Subcutaneous adipose tissue (tissue), 4 donors: Measurements from ENCODE around the gene CPSF7. TPM values are rescaled to one million over a fixed set of nuclear protein-coding genes. Genes with fewer than 3 reads are reported as not detected.

Source experiments
- total RNA-seq, 4 donors: library from RNA; depleted of rRNA; stranded (reverse); fragments of >200 nt; gene quantifications; one replicate each; pipeline ENCODE4 v1.1.0, GENCODE V29; 2016
- TF ChIP-seq, protein P1 (sequence below): fragments of 450-650 bp; IDR thresholded peaks from one replicate; pipeline ENCODE4 v1.5.1; 2016; ENCODE audit warnings: low read depth, mild to moderate bottlenecking, control low read depth, antibody characterized with exemption, moderate library complexity

The CPSF7 gene, protein sequence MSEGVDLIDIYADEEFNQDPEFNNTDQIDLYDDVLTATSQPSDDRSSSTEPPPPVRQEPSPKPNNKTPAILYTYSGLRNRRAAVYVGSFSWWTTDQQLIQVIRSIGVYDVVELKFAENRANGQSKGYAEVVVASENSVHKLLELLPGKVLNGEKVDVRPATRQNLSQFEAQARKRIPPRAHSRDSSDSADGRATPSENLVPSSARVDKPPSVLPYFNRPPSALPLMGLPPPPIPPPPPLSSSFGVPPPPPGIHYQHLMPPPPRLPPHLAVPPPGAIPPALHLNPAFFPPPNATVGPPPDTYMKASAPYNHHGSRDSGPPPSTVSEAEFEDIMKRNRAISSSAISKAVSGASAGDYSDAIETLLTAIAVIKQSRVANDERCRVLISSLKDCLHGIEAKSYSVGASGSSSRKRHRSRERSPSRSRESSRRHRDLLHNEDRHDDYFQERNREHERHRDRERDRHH
- total RNA-seq = 10 to 100 TPM; 33.0 to 49.5 (median 40.5) TPM

DNA sequence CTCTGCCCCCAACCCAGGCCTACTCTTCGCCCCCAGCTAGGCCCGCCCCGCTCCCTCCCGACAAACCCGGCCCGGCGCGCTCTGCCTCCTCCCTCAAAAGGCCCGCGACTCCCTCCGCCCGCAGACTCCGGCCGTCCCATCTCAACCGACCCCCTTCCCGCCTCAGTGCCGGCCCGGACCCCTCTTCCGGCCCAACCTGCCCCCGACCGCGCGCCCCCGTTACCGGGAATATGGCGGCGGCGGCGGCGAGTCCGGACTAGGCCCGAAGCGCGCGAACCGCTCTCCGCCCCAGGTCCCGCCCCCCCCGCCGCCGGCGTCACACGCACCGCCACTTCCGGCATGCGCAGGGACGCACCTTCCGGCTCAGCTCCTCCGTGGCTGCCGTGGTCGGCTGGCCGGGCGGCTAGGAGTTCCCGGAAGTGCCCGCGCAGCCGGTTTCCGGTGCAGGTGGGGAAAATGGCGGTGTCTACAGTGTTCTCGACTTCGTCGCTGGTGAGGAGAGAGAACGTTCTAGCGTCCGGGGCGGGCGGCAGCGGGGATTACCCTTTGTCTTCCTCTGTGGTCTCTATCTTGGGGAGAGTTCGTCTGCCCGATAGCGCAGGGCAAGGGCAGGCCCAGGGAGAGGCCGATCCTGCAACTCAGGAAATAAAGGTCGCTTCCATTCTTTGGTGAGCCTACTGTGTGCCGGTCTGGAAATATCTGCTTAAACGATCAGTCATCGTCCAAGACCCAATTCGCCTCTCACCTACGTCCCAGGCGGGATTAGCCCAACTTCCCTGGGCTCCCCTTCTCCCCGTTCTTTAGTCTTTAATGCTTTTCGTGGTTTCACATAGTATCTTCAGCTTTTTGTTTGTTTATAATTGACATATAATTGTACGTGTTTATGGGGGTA is at the start of gene CPSF7, which contains the start of gene SDHAF2:
TSS of gene CPSF7 (minus strand) at position 285 of the 892 bp plus-strand sequence. CDS start 740 bp downstream, outside the sequence.
TSS of gene SDHAF2 (plus strand) at position 434 of the 892 bp plus-strand sequence. CDS start at position 457, 23 bp downstream.
- TF ChIP-seq, protein P1, sequence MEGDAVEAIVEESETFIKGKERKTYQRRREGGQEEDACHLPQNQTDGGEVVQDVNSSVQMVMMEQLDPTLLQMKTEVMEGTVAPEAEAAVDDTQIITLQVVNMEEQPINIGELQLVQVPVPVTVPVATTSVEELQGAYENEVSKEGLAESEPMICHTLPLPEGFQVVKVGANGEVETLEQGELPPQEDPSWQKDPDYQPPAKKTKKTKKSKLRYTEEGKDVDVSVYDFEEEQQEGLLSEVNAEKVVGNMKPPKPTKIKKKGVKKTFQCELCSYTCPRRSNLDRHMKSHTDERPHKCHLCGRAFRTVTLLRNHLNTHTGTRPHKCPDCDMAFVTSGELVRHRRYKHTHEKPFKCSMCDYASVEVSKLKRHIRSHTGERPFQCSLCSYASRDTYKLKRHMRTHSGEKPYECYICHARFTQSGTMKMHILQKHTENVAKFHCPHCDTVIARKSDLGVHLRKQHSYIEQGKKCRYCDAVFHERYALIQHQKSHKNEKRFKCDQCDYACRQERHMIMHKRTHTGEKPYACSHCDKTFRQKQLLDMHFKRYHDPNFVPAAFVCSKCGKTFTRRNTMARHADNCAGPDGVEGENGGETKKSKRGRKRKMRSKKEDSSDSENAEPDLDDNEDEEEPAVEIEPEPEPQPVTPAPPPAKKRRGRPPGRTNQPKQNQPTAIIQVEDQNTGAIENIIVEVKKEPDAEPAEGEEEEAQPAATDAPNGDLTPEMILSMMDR = no peak

DNA sequence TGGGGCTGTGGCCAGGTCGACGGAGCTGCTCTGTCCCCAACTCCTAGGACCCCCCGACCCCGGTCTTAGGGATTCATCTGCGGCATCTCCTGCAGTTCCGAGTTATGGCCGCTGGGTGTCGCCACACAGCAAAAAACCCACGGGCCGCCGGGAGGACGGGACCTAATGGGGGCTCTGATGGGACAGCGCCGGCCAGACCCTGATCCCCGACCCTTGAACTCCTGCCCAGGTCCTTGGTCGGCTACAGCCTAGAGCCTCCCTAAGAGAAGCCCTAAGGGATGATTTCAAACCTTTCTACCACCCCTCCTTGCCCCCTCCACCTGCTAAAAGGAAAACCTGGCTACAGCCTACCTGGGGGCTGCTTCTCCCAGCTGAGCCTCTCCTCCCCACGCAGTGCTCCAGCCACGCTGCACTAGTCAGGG is 48.0 kb upstream of the CPSF7 start:
- TF ChIP-seq, protein P1 = no peak

DNA sequence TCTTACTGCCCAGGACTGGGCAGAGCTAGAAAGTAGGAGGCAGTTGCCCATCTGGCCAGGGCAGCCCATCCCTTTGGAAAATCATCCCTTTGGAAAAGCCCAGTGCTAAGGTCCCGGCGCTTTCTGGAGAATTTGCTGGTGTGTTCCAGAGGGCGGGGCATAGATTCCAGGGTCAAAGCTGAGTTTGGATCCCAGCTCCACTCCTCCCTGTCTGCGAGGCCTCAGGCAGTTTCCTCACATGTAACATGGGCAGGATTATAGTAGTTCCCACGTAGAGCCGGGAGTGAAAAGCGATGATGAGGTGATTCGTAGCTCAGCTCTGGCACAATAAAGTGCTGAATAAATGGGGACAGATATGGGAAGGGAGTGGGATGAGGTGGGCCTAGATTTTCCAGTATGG is 47.4 kb upstream of the CPSF7 start:
- TF ChIP-seq, protein P1 = no peak

DNA sequence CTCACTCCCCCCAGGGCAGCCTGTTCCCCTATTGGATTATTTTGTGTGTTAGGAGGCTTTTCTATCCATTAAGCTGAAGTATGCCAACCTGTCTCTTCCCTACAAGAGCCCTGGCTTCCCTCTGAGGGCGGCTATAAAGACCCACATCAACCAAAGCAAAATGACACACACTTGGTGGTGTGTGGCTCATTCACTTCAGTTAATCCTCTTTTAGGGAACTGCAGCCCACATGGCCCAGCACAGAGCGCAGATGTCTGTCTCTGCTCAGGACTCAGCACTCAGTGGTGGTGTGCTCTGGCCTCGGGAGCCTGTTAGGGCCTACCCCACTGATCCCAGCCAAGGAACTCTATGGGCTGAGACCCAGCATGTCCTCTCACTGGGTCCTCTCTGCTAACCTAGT is 46.6 kb upstream of the CPSF7 start:
- TF ChIP-seq, protein P1 = no peak

DNA sequence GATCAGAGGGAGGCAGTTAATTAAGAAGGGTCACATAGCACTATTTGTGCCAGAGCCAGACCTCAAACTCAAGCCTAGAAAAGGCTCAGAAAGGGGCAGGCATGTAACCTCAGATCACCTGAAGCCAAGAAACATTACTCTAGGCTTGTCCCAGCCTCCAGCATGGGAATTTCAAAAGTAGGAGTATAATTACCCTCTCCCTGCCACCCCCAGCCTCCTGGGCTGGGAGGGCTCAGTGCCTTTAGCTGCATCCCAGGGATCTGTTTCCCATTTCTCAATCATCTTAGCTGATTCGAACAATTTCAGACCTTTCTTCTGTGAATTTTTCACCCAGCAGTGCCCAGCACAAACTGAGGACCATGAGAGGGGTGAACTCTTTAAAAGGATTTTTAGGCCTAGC is 45.7 kb upstream of the CPSF7 start:
- TF ChIP-seq, protein P1 = no peak

DNA sequence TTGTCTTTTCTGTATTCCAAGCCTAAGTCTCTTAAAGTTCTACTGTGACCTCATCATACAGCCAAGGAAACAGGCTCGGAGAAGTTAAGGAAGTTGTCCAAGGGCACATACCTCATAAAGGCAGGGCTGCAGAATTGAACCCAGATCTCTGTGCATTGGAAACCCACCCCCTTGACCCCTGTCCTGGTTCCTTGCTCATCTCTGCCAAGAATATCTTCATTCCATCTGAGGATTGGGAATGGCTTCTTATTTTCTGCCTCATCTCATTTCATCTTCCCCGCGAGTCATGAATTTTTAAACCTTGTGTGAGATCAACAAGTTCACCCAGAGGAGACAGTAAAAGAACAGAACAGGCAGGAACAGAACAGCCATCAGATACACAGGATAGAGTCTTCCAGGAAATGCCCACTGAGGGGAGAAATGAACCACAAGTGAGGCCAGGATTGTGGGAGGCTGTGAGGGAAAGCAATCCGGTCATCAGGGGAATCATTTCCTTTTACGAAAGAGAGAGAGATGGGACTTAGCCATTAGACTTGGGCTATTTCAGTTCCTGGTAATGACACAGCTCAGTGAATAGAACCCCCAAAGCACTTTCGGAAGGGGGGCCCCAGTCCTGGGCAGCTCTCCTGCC is 44.4 kb upstream of the CPSF7 start:
- TF ChIP-seq, protein P1 = no peak
